Measurements from ENCODE around the gene PDE2A. TPM values are rescaled to one million over a fixed set of nuclear protein-coding genes. Genes with fewer than 3 reads are reported as not detected.

Gene PDE2A
- total RNA-seq, 3 donors from 2014 or later, result 23.7 to 85.9 (median 67.0) TPM

DNA sequence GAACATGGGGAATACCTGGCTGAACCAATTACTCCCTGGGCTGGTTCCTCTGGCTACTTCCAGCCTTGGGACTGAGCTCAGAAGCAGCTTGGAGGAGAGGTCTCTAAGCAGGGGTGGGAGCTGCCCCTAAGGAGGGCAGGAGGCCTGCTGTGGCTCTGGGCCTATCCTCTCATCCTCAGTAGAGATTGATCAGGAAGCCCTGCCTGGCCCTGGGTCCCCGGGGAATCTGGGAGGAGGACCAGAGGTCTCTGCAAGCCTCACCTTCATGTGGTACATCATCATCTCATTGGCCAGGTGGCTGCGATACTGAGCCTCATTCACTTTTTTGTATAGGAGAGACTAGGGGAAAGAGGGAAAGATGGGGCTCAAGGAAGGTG is 91.1 kb downstream of the PDE2A start:
- no peaks in the 10 kb centered on the region for H3K9me3 ChIP-seq
- intact Hi-C loops (cut with DNase I; ENCODE audit: low total_unique reads), result no loop called here
- H3K27me3 ChIP-seq, result peaks cover 0 to 26% of the 10 kb centered on the region in 2 donors

DNA sequence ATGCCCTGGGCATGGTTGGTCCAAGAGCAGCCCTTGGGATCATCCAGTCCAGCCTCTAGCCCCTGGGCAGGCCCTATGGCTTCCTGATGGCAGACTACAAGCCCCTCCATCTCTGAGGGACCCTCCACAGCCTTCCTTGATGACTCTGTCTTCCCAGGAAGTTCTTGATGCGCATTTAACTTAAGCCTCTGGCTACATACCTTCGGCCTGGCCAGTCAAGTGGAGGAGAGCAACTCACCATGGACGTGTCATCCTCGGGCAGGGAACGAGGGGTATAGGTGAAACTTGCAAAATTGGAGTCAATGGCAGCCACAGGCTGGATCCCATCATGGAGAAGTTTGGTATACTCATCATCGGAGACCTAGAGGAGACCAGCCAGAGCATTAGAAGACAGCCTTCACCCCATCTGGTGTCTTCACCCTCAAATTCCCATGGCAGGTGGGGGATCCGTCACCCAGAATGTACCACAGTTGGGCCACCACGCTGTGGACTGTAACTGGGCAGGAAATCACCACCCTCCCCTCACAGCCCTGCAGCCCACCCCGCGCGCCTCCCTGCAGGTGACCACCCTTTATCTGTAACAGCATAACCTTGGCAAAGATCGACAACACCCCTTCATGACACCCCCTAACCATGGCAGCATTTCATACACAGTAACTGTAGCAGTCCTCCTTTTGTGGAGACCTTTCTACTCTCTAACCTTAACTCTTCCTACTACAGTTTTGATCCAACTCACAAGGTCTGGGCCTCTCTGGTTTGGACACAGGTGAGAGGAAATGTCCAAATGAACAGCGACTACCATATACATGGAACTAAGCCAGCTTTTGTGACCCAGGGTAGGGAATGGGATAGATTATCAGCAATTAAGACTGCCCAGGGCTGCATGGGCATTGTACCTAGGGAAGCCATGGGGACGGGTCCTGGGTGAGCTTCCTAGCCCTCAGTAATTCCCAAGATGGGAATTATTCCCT is 91.7 kb downstream of the PDE2A start:
- Histone ChIP-seq H3K9me3 (no peaks in the 10 kb centered on the region), H3K27ac (no peak overlapping the region), H3K4me3 (no peak overlapping the region), H3K4me1 (peaks cover 0 to 6% of the 10 kb centered on the region in 2 donors), H3K27me3 (peaks cover 0 to 26% of the 10 kb centered on the region in 2 donors), H3K36me3 (no peaks in the 10 kb centered on the region)
- TF ChIP-seq POLR2AphosphoS5 (IDR thresholded peaks at IDR 0.05), result no peak
- TF ChIP-seq, protein P1, sequence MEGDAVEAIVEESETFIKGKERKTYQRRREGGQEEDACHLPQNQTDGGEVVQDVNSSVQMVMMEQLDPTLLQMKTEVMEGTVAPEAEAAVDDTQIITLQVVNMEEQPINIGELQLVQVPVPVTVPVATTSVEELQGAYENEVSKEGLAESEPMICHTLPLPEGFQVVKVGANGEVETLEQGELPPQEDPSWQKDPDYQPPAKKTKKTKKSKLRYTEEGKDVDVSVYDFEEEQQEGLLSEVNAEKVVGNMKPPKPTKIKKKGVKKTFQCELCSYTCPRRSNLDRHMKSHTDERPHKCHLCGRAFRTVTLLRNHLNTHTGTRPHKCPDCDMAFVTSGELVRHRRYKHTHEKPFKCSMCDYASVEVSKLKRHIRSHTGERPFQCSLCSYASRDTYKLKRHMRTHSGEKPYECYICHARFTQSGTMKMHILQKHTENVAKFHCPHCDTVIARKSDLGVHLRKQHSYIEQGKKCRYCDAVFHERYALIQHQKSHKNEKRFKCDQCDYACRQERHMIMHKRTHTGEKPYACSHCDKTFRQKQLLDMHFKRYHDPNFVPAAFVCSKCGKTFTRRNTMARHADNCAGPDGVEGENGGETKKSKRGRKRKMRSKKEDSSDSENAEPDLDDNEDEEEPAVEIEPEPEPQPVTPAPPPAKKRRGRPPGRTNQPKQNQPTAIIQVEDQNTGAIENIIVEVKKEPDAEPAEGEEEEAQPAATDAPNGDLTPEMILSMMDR (IDR thresholded peaks at IDR 0.05), result no peak
- no peak for TF ChIP-seq POLR2A (IDR thresholded peaks at IDR 0.05)
- intact Hi-C loops (cut with DNase I; ENCODE audit: low total_unique reads), result no loop called here
- no peak for DNase-seq (ENCODE audit: low spot score in 2 of 2)

More for the DNA sequence above, 91.1 kb downstream of the PDE2A start:
- DNase-seq (ENCODE audit: low spot score in 2 of 2), result no peak
- Histone ChIP-seq H3K4me3 (no peak overlapping the region), H3K4me1 (peaks cover 0 to 6% of the 10 kb centered on the region in 2 donors), H3K27ac (no peak overlapping the region), H3K36me3 (no peaks in the 10 kb centered on the region)
- TF ChIP-seq POLR2A (IDR thresholded peaks at IDR 0.05), result no peak
- TF ChIP-seq, protein P1 (IDR thresholded peaks at IDR 0.05), result no peak
- no peak for TF ChIP-seq POLR2AphosphoS5 (IDR thresholded peaks at IDR 0.05)

DNA sequence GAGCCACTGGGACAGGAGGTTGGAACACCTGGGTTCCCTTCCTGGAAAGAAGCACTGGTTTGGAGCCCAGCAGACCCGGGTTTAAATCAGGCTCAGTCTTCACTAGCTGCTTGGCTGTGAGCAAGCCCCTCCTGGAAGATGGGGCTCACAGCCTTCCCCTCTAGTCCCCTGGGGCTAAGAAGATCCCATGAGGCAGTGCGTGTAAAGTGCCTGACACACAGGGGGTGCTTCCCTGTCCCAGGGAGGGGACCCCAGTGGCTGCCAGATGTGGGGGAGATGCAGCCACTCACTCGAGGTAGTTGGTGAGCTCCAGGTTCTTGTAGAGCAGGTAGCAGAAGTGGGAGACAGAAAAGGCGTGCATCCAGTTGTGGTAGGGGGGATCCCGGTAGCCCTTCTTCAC is 93.2 kb downstream of the PDE2A start:
- no peak for DNase-seq (ENCODE audit: low spot score in 2 of 2)
- intact Hi-C loops (cut with DNase I; ENCODE audit: low total_unique reads), result no loop called here
- H3K27me3 ChIP-seq, result peaks cover 0 to 18% of the 10 kb centered on the region in 2 donors
- H3K36me3 ChIP-seq, result no peaks in the 10 kb centered on the region
- no peak overlapping the region for H3K27ac ChIP-seq
- TF ChIP-seq, protein P1 (IDR thresholded peaks at IDR 0.05), result no peak
- no peaks in the 10 kb centered on the region for H3K9me3 ChIP-seq
- H3K4me1 ChIP-seq, result peaks cover 0 to 6% of the 10 kb centered on the region in 2 donors
- no peak overlapping the region for H3K4me3 ChIP-seq

DNA sequence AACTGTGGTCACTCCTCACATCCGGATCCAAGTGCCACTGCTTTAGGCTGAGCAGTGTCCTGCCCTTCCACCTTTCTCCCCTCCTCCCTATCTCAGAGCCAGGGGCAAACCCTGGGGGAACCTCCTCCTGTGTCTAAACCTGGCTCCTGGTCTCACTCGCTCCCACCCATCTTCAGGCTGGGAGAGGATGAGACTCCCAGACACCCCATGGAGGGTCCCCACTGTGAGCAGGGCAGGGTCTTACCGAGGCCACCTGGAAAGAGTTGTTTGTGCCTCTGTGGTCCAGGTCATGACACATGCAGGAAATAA is 93.6 kb downstream of the PDE2A start:
- TF ChIP-seq POLR2AphosphoS5 (IDR thresholded peaks at IDR 0.05) (no peak), POLR2A (IDR thresholded peaks at IDR 0.05) (no peak)
- TF ChIP-seq, protein P1 (IDR thresholded peaks at IDR 0.05), result no peak
- Histone ChIP-seq H3K36me3 (no peaks in the 10 kb centered on the region), H3K27ac (no peak overlapping the region), H3K4me1 (peaks cover 0 to 6% of the 10 kb centered on the region in 2 donors), H3K27me3 (peaks cover 0 to 15% of the 10 kb centered on the region in 2 donors), H3K4me3 (no peak overlapping the region), H3K9me3 (no peaks in the 10 kb centered on the region)
- DNase-seq (ENCODE audit: low spot score in 2 of 2), result no peak
- intact Hi-C loops (cut with DNase I; ENCODE audit: low total_unique reads), result no loop called here

DNA sequence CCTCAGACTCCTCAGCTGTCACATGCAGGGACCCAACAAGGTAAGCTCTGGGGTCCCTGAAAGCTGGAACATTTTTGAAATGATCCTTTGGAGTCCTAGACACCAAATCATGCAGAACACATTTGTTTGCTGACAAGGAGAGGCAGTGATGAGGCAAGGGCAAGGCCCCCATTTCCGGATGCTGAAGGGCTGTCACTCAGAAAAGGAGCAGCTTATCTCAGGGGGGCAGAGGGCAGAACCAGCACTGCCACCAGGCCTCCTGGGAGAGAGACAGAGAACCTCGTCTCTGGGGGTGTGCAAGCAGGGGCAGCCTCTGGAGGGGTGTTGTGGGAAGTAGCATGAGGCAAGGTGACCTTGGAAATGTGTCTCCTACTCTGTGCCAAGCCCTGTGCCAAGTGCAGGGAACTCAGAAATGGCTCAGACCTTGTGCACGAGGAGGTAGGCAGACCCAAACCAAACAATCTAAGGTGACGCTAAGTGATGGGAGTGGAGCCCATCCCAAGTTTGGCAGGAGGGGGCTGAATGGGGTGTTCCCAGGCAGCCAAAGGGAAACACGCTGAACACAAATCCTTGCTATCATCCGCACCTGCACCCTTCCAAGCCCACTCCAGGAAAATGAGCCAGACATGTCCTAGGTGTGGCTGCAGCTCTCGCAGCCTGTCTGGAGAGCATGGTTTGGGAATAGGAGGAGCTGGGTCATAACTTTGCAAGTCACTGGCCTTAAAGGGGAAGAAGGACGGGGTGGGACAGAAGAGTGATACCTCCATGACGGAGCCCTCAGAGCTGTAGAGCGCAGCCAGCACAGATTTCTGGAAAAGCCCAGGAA is 94.2 kb downstream of the PDE2A start:
- no peaks in the 10 kb centered on the region for H3K36me3 ChIP-seq
- no peak overlapping the region for H3K4me3 ChIP-seq
- intact Hi-C loops (cut with DNase I; ENCODE audit: low total_unique reads), result no loop called here
- no peak for TF ChIP-seq POLR2AphosphoS5 (IDR thresholded peaks at IDR 0.05)
- TF ChIP-seq POLR2A (IDR thresholded peaks at IDR 0.05), result no peak
- TF ChIP-seq, protein P1 (IDR thresholded peaks at IDR 0.05), result no peak
- H3K9me3 ChIP-seq, result no peaks in the 10 kb centered on the region
- H3K27me3 ChIP-seq, result peaks cover 0 to 9% of the 10 kb centered on the region in 2 donors
- peaks cover 0 to 6% of the 10 kb centered on the region in 2 donors for H3K4me1 ChIP-seq
- DNase-seq (ENCODE audit: low spot score in 2 of 2), result no peak
- H3K27ac ChIP-seq, result no peak overlapping the region

Measured in breast epithelium (tissue), 4 donors.